Endothelial cell of umbilical vein (primary cell): ENCODE data around the gene CCDC180. TPM values are rescaled to one million over a fixed set of nuclear protein-coding genes. Genes with fewer than 3 reads are reported as not detected.

Experiments
- BruUV-seq: library from RNA; stranded (reverse); fragments of 400-500 nt; replicated peaks from 2 replicates; lab custom pipeline; 2021; lab: Mats Ljungman, UMichigan
- CTCF ChIA-PET: fragments of 300-600, 350-600 bp; sonication (Branson Sonifier 250); formaldehyde crosslinking; loops from one replicate; lab custom pipeline; 2021; ENCODE audit warnings: antibody characterized with exemption, inconsistent platforms; lab: Charles Lee
- POLR2A ChIA-PET: fragments of 300-600, 350-600 bp; sonication (Branson Sonifier 250); formaldehyde crosslinking; loops from one replicate; lab custom pipeline; 2021; ENCODE audit warnings: antibody characterized with exemption, inconsistent platforms; lab: Charles Lee
- DNase-seq: peaks from one replicate; pipeline ENCODE4 v3.0.0-alpha.2; 2011; ENCODE audit warnings: low read depth, low spot score
- FAIRE-seq: peaks from 2 replicates; lab custom pipeline; 2011; peaks lifted over from hg19 to GRCh38; lab: Jason Lieb, UNC
- H2AFZ ChIP-seq: 2 replicates; pipeline ENCODE4 v1.6.0; 2012; ENCODE audit warnings: low read depth, low read length, control low read depth, inconsistent platforms
- H3K27ac ChIP-seq: 2 replicates; pipeline ENCODE4 v1.5.1; 2011; ENCODE audit warnings: low read depth, mild to moderate bottlenecking, control low read depth, low read length, moderate library complexity; ENCODE audit not compliant: insufficient read depth
- H3K27me3 ChIP-seq, 2 experiments: 2 replicates each; pipeline versions ENCODE4 v1.6.0 to v1.6.1; 2011; ENCODE audit warnings: low read length in 2 of 2, mixed read lengths in 1 of 2; ENCODE audit not compliant: control insufficient read depth in 2 of 2, insufficient read depth in 2 of 2
- H3K36me3 ChIP-seq, 2 experiments: 2 replicates in 1 of 2; 3 replicates in 1 of 2; pipeline ENCODE4 v1.5.1; 2011; ENCODE audit warnings: low read length in 2 of 2, mild to moderate bottlenecking in 1 of 2, moderate library complexity in 1 of 2; ENCODE audit not compliant: control insufficient read depth in 2 of 2, insufficient read depth in 2 of 2; ENCODE audit errors: extremely low read depth in 1 of 2
- H3K4me1 ChIP-seq: 3 replicates; pipeline ENCODE4 v1.5.1; 2011; ENCODE audit warnings: mild to moderate bottlenecking, low read length; ENCODE audit not compliant: control insufficient read depth, insufficient read depth; ENCODE audit errors: extremely low read depth
- H3K4me2 ChIP-seq: 2 replicates; pipeline ENCODE4 v1.6.1; 2011; ENCODE audit warnings: low read length, control low read depth, mixed read lengths; ENCODE audit not compliant: insufficient read depth
- H3K4me3 ChIP-seq, 3 experiments: fragments of 200-600 bp in 1 of 3; sonication (generic), shearing (Covaris generic) in 1 of 3; replicated peaks in 1 of 3; 2 replicates each; pipeline ENCODE4 v1.5.1; 2011 to 2016; ENCODE audit warnings: control low read depth in 3 of 3, low read length in 3 of 3, mild to moderate bottlenecking in 2 of 3, inconsistent platforms in 1 of 3, low read depth in 1 of 3, moderate library complexity in 1 of 3; ENCODE audit not compliant: insufficient read depth in 1 of 3
- H3K79me2 ChIP-seq: 2 replicates; pipeline ENCODE4 v1.6.0; 2012; ENCODE audit warnings: low read length, inconsistent platforms; ENCODE audit not compliant: control insufficient read depth, insufficient read depth
- H3K9ac ChIP-seq: replicated peaks from 2 replicates; pipeline ENCODE3; 2011; ENCODE audit warnings: low read length, control low read depth; ENCODE audit not compliant: insufficient read depth; ENCODE audit errors: extremely low read depth
- H3K9me1 ChIP-seq: replicated peaks from 3 replicates; pipeline ENCODE4 v1.6.0; 2011; ENCODE audit warnings: mild to moderate bottlenecking, low read length; ENCODE audit not compliant: control insufficient read depth, insufficient read depth; ENCODE audit errors: extremely low read depth
- H3K9me3 ChIP-seq: replicated peaks from 2 replicates; pipeline ENCODE4 v1.5.1; 2012; ENCODE audit warnings: low read length, inconsistent platforms; ENCODE audit not compliant: control insufficient read depth, insufficient read depth
- H4K20me1 ChIP-seq: replicated peaks from 2 replicates; pipeline ENCODE3; 2011; ENCODE audit warnings: mild to moderate bottlenecking, low read length; ENCODE audit not compliant: control insufficient read depth, insufficient read depth; ENCODE audit errors: extremely low read depth
- CTCF ChIP-seq, 2 donors: IDR thresholded peaks; 1 replicate in 1 of 2; 2 replicates in 1 of 2; pipeline ENCODE4 v1.5.1; 2011; ENCODE audit warnings: low read length in 2 of 2, mild to moderate bottlenecking in 2 of 2, moderate library complexity in 2 of 2, control low read depth in 1 of 2, inconsistent platforms in 1 of 2, low read depth in 1 of 2; ENCODE audit not compliant: insufficient read depth in 1 of 2; ENCODE audit errors: extremely low read depth in 1 of 2
- EZH2 ChIP-seq: IDR thresholded peaks from 2 replicates; pipeline ENCODE4 v1.6.1; 2012; ENCODE audit warnings: borderline replicate concordance, low read depth, mild to moderate bottlenecking, moderate library complexity, low read length, inconsistent platforms; ENCODE audit not compliant: severe bottlenecking
- FOS ChIP-seq: IDR thresholded peaks from 2 replicates; pipeline ENCODE4 v1.6.1; 2011; ENCODE audit warnings: mild to moderate bottlenecking, low read length, moderate library complexity, borderline replicate concordance; ENCODE audit not compliant: insufficient read depth
- GATA2 ChIP-seq: IDR thresholded peaks from 2 replicates; pipeline ENCODE4 v1.7.0; 2011; ENCODE audit warnings: low read depth, mild to moderate bottlenecking, moderate library complexity, mixed read lengths, low read length; ENCODE audit not compliant: insufficient read length, insufficient read depth
- JUN ChIP-seq: IDR thresholded peaks from 2 replicates; pipeline ENCODE4 v1.6.1; 2011; ENCODE audit warnings: borderline replicate concordance, low read depth; ENCODE audit not compliant: insufficient read length, insufficient read depth
- MAX ChIP-seq: IDR thresholded peaks from 2 replicates; pipeline ENCODE4 v1.6.1; 2011; ENCODE audit not compliant: insufficient read depth, insufficient read length
- MYC ChIP-seq: IDR thresholded peaks from one replicate; pipeline ENCODE4 v1.6.1; 2011; ENCODE audit warnings: mild to moderate bottlenecking, low read depth, low read length
- POLR2A ChIP-seq: IDR thresholded peaks from 2 replicates; pipeline ENCODE4 v1.6.1; 2012; ENCODE audit warnings: low read depth, mild to moderate bottlenecking, control low read depth, low read length
- POLR2AphosphoS5 ChIP-seq: IDR thresholded peaks from 2 replicates; pipeline ENCODE4 v1.6.1; 2012; ENCODE audit warnings: low read depth, mild to moderate bottlenecking, control low read depth, low read length, moderate library complexity; ENCODE audit not compliant: insufficient read depth
- dilution Hi-C: fragments of 300-500 bp; cut with MboI; formaldehyde crosslinking; loops from one replicate; pipeline ENCODE4 v1.15.0; 2019; ENCODE audit warnings: low sequenced_read_pairs; ENCODE audit not compliant: extremely low pct_ligation_motif_present
- intact Hi-C: fragments of 100-400 bp; cut with micrococcal nuclease; formaldehyde crosslinking; loops from one replicate; pipeline ENCODE4 v1.10.0; 2022
- polyA plus RNA-seq, 4 experiments: library from polyadenylated mRNA; depleted of rRNA in 3 of 4; stranded (reverse) in 3 of 4; unstranded in 1 of 4; fragments of >200 nt; gene quantifications; 2 replicates each; pipeline versions ENCODE4 v1.2.1 to v1.2.3, GENCODE V29; 2011 to 2012; ENCODE audit warnings: missing spikeins in 1 of 4
- total RNA-seq: library from RNA; stranded (reverse); gene quantifications from 2 replicates; pipeline ENCODE4 v1.2.3, GENCODE V29; 2021

The CCDC180 gene
- total and polyA plus RNA-seq, 2 donors (not counting 3 experiments of a cell fraction or from before 2014, with no cell fraction given): 0.30 to 2.5 TPM

GRCh38 chr9:97276310-97276852 lies 31.1 kb upstream of the CCDC180 start:
- no peaks in the 10 kb centered on the region for H3K9me1 ChIP-seq
- H3K9me3 ChIP-seq: no peaks in the 10 kb centered on the region
- H3K27ac ChIP-seq: no peak overlapping the region
- no peaks in the 10 kb centered on the region for H3K27me3 ChIP-seq
- no peak overlapping the region for H2AFZ ChIP-seq
- H3K4me2 ChIP-seq: no peak overlapping the region
- H3K36me3 ChIP-seq: peaks cover 0 to 2% of the 10 kb centered on the region in 2 experiments
- TF ChIP-seq FOS (no peak), MYC (no peak), POLR2AphosphoS5 (no peak), POLR2A (no peak), JUN (no peak), EZH2 (no peak), CTCF (IDR thresholded peaks at IDR 0.05; ENCODE audit: extremely low read depth in 1 of 2, insufficient read depth in 1 of 2, low read depth in 1 of 2, low read length in 2 of 2) (no peak), GATA2 (no peak), MAX (no peak)
- no peak overlapping the region for H3K4me3 ChIP-seq
- H3K4me1 ChIP-seq: no peaks in the 10 kb centered on the region
- no peaks in the 10 kb centered on the region for H3K79me2 ChIP-seq
- no TSS peak for BruUV-seq
- ChIA-PET POLR2A (no interaction called here), CTCF (no interaction called here)
- dilution Hi-C loops (no loop called here), intact Hi-C loops (no loop called here)
- H3K9ac ChIP-seq: no peak overlapping the region
- DNase-seq (no peak), FAIRE-seq (no peak)
- H4K20me1 ChIP-seq: no peaks in the 10 kb centered on the region
